HG03342 (cell line): ENCODE data around the gene PLXNB1.

Source experiments
- ATAC-seq: cut with Tn5 transposase; IDR thresholded peaks from one replicate; pipeline ENCODE4 v1.9.1; 2021; ENCODE audit warnings: mild to moderate bottlenecking, moderate library complexity; ENCODE audit not compliant: unreplicated experiment

PLXNB1 gene

DNA sequence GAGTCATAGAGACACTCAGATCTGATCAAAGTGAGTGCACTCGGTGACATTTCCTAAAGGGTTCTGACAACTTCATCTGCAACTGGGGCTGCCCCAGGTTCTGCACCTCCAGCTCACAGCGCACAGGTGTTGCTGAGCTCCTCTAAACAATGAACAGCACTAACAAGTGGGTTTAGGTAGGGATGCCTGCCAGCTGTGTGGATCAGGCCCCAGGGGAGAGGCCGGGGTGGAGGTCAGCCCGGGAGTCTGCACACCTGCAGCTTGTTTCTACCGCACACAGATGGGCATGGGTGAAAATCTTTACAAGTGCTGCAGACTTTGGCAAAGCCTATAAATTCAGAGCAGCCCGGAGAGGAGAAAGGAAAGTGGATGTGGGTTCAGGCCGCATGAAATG, 57.5 kb downstream of the PLXNB1 start:
- ATAC-seq: no peak

DNA sequence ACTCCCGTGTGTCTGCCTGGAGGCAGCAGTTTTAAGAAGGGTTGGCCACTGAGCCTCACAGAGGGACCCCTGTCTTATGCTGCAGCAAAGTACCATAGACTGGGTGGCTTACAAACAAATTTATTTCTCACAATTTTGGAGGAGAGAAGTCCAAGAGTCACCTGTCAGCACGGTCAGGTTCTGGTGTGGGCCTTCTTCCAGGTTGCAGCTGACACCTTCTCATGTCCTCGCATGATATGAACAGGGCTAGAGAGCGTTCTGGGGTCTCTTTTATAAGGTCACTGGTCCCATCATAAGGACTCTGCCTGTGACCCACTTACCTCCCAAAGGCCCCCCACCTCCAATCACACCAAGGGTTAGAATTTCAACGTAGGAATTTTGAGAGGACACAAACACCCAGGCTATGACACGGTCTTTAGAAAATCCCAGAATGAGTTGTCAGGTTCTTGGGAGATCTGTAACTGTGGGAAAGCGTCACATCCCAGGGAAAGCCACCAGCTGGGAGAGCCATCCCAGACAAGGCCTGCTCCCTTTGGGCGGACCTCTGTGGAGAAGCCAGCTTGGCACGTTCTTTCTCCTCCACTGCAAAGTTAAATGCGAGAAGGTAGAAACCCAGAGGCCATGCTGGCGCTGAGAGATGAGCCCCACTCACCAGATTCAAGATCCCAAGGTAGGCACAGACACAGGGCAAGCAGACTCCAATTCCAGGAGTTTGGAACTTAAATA, 58.1 kb downstream of the PLXNB1 start, which contains the start of gene FBXW12:
FBXW12 (plus strand) TSS at position 569 of the 726 bp plus-strand sequence. CDS start 549 bp downstream, outside the sequence.
- ATAC-seq: no peak

DNA sequence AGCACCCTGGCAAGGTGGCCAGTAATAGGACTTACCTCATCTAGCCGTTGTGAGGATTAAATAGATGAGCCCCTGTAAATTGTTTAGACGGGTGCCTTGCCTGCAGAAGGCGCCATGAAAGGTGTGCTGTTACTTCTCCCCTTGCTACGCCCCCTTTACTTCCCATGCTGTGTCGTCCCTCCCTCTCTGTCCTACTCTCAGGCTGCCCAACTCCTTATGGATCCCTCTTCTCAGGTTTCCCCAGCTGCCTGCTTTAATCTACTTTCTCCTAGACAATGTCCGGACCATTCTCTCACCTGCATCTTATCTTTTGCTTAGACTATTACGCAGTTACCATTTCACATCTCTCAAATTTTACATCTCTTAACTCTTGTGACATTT, 59.6 kb downstream of the PLXNB1 start:
- ATAC-seq: no peak

DNA sequence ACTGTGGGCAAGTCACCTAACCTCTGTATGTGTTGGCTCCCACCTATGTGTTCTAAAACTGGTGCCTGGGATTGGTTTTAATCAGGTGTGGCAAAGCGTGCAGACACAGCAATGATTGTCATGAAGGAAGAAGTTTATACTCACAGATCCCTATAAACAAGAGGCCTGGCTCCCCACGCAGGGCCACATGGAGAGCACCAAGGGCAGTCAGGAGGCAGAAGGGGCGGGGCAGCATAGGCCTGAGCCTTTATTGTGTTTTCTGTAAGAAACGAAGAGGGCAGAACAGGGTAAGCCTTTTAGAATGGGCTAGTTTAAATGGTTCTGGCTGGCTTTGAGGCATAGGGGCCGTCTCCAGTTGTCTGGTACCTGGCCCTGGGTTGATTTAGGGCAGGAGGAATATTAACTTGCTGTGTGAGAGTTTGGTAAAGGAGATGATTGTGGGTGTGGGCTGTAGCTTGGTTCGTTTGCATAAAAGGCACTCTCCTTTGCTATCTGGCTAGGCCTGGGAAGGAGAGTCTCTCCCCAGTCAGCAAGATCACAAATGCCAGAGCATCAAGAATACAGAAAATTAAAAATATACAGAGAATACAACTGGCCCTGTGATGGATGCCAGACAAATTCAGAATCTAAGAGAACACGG, 60.1 kb downstream of the PLXNB1 start:
- ATAC-seq: no peak

- ATAC-seq: no peak
Observed at GRCh38 chr3:48367201-48367600, 62.7 kb downstream of the PLXNB1 start.

GRCh38 chr3:48364840-48365239, 65.0 kb downstream of the PLXNB1 start:
- ATAC-seq: no peak

DNA sequence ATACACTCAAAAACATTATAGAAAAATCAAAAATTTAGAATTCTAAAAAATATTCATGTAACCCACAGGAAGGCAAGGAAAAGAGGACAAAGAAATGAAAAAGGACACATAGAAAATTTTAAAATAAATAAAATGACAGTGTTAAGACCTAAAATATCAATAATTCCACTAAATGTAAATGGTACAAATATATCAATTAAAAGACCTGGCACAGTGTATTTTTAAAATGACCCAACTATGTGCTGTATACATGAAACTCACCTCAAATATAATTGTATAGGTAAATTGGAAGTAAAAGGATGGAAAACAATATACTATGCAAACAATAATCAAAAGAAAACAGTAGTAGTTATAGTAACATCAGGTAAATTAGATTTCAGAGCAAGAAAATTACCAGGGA, 68.0 kb downstream of the PLXNB1 start:
- ATAC-seq: no peak

- no peak for ATAC-seq
Observed at GRCh38 chr3:48356419-48356818, 73.5 kb downstream of the PLXNB1 start.

- no peak for ATAC-seq
Observed at GRCh38 chr3:48353987-48354386, 75.9 kb downstream of the PLXNB1 start.
